T-helper 1 cell treated with Interleukin-12 subunit alpha and Interleukin-12 subunit beta and Interleukin-4 antibody, amounts not matched to agents 30 ng/mL and 1 ng/mL, for 36 hours (primary cell): Measurements from ENCODE around the gene CDC45. TPM values are rescaled to one million over a fixed set of nuclear protein-coding genes. Genes with fewer than 3 reads are reported as not detected.
"Not testable (repeated sequence)": the region's sequence is repeated elsewhere in the genome, so short reads cannot be mapped to it uniquely, and the experiment has no call there.

Experiments used
- intact Hi-C: fragments of 100-400 bp; cut with micrococcal nuclease; formaldehyde crosslinking; loops from one replicate; pipeline ENCODE4 v1.15.1; 2024
- total RNA-seq: library from RNA; stranded (reverse); gene quantifications from 2 replicates; pipeline ENCODE4 v1.2.3, GENCODE V29; 2022

The CDC45 gene, protein sequence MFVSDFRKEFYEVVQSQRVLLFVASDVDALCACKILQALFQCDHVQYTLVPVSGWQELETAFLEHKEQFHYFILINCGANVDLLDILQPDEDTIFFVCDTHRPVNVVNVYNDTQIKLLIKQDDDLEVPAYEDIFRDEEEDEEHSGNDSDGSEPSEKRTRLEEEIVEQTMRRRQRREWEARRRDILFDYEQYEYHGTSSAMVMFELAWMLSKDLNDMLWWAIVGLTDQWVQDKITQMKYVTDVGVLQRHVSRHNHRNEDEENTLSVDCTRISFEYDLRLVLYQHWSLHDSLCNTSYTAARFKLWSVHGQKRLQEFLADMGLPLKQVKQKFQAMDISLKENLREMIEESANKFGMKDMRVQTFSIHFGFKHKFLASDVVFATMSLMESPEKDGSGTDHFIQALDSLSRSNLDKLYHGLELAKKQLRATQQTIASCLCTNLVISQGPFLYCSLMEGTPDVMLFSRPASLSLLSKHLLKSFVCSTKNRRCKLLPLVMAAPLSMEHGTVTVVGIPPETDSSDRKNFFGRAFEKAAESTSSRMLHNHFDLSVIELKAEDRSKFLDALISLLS
- 58.2 and 61.0 TPM in 2 replicates for total RNA-seq

DNA sequence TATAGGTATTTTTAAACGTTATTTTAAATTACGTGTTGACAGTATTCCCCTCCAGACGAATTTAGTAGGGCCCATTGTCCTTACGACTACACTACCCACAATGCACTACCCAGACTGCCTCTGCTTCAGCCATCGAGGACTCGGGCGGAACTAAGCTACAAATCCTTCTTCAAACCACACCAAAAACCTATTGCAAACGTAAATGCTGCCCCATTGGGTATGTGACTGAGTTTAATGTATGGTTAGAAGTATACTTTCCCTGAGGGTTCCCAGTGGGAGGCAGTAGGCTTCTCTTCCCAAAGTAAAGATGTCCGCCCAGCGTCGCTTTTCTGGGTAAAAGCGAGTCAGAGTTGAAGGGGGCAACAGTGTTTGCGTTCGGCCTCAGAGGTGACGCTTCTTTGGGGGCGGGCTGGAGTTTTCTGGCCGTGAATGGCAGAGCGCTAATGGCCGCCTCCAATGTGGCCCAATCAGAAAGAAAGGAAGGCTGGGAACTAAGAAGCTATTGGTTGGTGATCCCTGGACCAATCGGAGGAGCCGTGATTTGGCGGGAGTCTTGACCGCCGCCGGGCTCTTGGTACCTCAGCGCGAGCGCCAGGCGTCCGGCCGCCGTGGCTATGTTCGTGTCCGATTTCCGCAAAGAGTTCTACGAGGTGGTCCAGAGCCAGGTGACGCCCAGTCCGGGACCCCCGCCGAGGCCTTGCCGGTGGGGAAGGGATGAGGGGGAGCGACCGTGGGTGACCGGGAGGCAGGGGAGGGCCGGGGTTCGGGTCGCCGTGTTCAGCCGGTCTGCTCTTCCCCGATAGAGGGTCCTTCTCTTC, at the start of gene CDC45:
Gene CDC45 (plus strand): TSS at position 566 of the 818 bp plus-strand sequence. CDS start 49 bp downstream, at position 615.
- intact Hi-C loops: loop anchor here (1.0 to 10.0 kb wide), 11 partner anchors 32 to 1223 kb away; partner anchors contain the start of genes C22orf39, CLTCL1, DGCR2 and ESS2

DNA sequence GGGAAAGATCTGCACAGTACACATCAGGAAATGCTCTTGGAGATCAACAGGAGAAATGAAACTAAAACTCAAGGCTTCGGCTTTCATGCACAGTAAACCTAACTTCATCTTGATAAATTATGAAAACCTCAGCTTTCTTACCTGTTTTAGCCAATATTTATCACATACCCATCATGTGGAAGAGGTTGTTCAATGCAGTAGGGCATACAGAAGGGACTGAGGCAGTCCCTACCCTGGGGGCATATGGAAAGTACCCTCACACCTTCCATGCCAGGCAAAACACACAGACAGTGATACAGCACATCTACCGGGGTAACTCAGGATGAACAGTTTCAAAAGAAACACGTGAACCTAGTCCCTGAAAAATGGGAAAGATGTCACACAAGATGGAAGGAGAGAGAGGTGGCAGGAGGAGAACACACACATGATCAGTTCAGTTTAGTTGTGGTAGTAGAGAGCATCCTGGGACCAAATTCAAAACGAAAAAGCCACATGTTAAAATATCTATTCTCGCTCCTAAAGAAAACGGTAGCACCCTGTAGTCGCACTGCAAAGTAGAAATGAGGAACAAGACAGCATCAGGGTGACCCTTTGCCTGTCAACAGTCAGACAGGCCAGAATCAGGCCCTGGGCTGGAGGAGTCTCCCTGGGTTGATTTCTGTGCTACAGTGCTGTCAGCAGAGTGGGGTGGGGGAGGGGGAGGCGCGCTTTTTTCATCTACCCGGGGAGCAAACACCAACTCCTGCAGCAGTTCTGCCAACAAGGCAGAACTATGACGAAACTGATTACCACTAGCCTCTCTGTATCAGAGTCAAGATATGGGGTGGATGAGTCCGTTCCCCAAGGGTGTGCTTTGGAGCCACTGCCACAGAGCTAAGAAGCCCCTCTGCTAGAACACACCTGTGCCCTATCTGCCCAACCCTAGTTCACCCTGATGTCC, 49.5 kb upstream of the CDC45 start:
- intact Hi-C loops: loop anchor here (1.0 to 5.0 kb wide), 4 partner anchors 11 to 427 kb away; partner anchors contain the start of genes CLTCL1 and DGCR2

DNA sequence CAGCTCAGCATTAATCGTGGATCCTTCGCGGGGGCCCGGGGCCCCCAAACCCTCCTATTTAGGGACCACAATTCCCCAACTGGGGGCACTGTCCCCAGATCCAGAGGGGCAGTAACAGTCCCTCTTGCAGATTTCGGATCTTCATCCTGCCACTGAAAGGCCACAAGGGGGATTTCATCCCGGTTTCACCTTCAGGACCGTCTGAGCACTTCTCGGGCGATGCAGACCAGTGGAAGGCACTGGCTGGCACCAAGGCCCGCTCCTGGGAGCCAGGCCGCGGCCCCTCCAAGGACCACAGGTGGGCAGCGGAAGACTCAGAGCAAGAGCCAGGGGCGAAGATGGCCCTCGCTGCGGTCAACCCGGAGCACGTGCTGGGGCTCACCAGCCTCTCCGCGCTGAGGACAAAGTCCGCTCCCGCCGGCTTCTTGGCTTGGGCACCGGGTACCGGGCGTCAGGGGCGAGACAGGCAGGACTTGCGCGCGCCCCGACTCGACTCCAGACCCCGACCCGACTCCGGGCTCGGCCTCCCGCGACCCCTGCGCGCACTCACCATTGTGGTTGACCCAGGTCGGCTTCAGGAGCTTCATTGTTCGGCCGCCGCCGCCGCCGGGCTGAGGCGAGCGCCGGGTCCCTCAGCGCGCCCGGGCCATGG, 48.7 kb upstream of the CDC45 start:
- intact Hi-C loops: loop anchor here (1.0 to 5.0 kb wide), 4 partner anchors 12 to 426 kb away; partner anchors contain the start of genes CLTCL1 and DGCR2

DNA sequence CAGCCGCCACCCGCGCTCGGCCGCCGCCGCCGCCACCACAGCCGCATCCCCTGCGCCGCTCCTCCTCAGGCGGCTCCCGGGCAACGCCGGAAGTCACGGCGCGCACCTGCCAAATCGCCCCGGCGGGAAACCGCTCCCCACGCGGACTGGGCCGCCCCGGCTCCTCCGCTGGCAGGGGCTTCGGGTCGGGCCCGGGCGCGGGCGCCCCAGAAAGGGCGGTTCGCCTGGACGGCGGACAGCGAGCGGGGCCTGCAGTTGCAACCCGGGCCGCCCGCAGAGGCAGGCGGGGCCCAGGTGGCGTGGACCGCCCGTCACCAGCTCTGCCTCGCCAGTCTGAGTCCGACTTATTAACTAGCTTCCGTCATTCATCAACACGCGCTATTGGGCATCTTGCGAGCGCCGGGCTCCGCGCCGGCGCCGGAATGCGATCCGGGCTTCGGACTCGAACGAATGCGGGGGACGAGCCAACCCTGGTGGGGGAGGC, 48.0 kb upstream of the CDC45 start, which contains the start of gene HIRA:
Gene HIRA (minus strand): TSS at position 85 of the 484 bp plus-strand sequence. CDS start 257 bp downstream, outside the sequence.
- intact Hi-C loops: loop anchor here (1.0 to 5.0 kb wide), 7 partner anchors 16 to 426 kb away; partner anchors contain the start of genes C22orf39, CDC45, CLTCL1 and DGCR2

DNA sequence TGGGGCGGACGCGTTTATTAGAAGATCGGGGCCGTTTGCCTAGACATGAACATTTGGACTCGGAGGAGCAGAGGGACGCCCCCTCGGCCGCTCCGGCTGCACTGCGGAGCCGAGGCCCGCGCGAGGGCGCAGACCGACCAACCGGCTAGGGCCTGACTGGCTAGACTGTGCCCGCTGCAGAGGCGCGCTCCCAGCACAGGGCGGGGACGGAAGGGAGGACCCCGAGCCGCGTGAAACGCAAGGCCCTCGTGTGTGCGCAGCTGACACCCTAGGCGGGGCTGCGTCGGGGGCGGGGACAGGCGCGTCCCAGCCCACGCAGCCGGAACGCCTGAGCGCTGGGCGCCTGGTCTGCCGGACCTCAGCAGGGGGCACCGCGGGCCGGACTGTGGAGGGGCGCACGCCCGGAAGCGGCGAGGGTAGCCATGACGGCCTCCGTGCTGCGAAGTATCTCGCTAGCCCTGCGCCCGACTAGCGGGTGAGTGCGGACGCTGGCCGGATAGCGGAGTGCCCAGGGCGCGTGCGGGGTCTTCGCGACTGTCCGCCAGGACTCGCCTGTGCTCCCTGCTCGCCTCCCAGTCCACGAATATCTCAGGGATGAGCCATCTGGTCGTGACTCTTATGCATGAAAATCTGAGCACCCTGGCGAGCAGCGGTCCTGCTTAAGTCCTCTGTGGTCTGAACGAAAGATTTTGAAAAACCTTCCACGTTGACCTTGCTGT, 47.4 kb upstream of the CDC45 start, which contains the start of gene MRPL40:
Gene MRPL40 (plus strand): TSS at position 413 of the 719 bp plus-strand sequence. CDS start 10 bp downstream, at position 423.
- intact Hi-C loops: loop anchor here (1.0 to 5.0 kb wide), 6 partner anchors 15 to 425 kb away; partner anchors contain the start of genes C22orf39, CDC45, DGCR2 and ESS2

DNA sequence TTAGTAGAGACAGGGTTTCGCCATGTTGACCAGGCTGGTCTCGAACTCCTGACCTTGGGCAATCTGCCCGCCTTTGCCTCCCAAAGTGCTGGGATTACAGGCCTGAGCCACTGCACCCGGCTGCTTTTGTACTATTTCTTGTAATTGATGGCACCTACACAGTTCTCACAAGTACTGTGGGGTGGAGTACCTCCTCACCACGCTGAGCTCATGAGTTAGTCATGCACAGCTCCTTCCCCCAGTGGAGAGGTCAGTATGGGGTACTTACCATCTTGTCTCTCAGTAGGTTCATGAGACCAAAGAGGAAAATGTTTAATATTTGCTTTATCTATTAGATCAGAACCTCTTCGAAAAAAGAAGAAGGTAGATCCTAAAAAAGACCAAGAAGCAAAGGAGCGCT, 45.3 kb upstream of the CDC45 start:
- intact Hi-C loops: loop anchor here (5.0 kb wide), 2 partner anchors 312 to 423 kb away; partner anchors contain the start of gene DGCR2

DNA sequence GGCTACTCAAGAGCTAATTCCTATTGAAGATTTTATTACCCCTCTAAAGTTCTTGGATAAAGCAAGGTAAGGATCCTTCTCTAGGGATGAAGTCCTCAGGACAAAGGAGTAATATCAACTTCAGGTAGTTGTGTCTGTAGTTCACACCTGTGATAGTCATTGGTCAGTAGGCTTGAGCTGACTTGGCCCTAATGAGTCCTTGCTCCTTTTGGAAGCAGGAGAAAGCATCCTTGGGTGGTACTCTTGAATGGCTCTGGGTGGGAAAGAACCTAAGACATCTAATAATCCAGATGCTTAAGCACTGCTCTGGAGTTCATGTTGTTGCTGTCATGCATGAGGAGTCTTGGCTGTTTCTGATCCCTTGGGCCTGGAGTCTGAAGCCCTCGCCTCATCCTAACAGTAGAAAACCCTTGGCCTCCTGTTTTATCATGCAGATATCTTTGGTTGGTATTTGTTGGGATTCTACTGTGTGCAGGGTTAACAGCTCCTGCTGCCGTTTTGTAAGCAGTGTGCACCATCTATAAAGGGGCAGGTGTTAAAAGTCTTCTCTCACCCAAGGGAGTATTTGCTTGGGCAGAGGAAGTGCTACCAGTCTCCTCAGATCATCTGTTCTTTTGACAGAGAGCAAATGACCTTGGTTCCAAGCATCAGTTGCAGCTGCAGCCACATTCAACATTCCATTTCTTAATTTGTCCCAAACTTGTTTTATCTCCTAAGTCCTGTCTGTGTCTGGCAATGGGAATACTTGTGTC, 44.7 kb upstream of the CDC45 start:
- intact Hi-C loops: loop anchor here (5.0 kb wide), 2 partner anchors 313 to 422 kb away; partner anchors contain the start of gene DGCR2

DNA sequence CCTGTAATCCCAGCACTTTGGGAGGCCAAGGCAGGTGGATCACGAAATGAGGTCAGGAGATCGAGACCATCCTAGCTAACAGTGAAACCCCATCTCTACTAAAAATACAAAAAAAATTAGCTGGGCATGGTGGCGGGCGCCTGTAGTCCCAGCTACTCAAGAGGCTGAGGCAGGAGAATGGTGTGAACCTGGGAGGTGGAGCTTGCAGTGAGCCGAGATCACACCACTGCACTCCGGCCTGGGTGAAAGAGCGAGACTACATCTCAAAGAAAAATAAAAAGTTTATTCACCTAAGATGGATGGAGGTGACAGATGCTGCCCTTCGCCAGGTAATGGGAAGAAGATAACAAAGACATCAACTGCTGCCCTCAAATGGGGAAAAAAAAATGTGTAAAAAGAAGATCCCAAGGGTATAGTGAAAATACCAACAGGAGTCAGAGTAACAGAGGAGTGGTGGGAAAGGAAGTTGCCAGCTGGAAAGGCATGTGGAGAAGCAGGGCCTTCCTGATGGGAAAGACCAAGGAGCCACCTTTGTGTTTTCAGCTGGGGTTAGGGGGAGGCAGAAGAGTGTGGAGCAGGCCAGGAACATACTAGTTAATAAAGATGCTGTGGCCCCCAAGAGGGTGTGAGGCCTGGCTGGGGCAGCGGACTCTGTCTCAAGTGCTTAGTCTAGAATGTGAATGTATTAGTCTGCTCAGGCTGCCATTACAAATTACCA, 43.1 kb upstream of the CDC45 start:
- intact Hi-C loops: not testable (repeated sequence)

DNA sequence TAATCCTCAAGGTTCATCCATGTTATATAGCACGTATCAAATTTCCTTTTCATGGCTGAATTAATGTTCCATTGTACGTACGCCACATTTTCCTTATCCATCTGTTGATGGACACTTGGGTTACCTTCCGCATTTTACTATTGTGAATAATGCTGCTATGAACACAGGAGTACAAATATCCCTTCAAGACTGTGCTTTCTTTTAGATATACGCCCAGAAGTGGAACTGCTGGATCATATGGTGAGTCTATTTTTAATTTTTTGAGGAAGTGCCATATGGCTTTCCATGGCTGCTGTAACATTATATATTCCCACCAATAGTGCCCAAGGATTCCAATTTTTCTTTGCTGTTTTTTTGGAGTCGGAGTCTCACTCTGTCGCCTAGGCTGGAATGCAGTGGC, 41.4 kb upstream of the CDC45 start:
- intact Hi-C loops: no loop called here

DNA sequence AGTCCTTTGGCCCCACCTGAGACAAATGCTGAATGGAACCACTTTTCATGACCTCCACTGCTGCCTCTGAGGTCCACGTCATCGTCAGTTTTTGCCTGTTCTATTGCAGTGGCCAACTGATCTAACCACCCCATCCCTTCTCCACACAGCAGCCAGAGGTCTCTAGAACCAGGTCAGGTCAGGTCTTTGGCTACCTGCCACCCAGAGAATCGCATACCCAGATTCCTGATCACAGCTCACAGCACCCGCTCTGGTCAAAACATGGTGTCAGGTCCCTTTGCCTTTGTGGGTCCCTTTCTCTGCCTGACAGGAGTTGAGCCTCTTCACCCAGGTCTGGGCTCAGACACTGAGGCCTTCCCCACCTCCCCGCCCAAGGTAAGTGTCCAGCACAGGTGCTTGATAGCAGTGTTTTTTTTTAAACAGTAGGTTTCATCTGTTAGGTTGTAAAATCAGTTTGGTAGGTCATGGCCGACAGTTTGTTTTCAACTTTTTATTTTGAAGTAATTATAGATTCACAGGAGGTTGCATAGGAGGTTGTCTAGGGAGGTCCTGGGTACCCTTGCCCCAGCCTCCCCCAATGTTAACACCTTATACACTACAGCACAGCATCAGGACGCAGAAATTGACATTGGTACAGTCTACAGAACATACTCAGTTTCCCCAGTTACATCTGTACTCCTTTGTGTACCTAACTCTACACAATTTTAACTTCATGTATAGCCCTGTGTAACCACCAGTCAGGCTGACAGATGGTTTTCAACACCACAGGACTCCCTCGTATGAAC, 39.1 kb upstream of the CDC45 start:
- intact Hi-C loops: no loop called here

DNA sequence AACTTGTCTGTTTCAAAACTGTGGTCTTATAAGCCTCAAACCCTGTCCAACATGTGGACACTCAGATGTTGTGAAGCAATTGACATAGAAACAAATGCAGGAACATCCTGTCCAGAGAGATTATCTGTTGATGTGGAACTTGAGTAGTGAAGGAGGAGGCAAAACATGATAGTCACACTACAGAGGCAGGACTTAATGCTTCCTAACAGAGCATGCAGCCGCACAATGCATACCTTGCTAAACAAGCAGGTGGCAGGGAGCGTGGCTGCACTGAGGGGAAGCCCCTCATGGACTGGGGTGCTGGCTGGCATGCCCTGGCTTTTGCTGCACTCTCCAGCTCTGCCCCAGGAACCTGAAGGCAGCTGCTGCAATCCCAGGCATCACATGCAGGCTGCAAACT, 37.6 kb upstream of the CDC45 start:
- intact Hi-C loops: no loop called here

DNA sequence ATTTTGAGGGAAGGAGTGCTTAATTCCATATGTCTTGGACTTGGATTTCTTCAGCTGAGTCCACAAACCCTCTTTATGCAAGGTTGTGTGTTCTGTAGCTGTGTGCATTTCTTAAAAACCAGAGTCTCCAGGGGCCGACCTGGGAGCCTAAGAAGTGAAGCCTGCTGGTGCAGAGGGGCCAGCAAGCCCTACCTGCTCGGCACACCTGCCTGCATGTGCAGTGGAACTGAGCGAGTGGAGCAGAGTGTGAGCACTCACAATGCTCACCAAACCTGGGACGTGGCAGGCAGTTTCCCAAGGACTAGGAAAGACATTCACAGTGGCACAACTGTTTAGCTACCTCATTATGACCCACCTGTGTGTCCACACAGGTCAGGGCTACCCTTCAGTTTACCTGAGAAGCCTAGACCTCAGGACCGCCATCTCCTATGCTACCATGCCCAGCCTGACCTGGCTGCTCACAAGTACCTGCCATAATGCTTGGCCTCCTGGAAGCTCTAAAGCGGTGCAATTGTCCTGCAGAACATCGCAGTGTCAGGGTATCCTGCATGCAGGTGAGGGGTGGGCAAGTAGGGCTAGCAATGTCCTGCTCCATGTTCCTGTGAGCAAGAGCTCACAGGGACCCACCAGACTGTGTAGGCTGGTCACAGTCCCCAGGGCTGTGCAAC, 36.0 kb upstream of the CDC45 start:
- intact Hi-C loops: no loop called here

DNA sequence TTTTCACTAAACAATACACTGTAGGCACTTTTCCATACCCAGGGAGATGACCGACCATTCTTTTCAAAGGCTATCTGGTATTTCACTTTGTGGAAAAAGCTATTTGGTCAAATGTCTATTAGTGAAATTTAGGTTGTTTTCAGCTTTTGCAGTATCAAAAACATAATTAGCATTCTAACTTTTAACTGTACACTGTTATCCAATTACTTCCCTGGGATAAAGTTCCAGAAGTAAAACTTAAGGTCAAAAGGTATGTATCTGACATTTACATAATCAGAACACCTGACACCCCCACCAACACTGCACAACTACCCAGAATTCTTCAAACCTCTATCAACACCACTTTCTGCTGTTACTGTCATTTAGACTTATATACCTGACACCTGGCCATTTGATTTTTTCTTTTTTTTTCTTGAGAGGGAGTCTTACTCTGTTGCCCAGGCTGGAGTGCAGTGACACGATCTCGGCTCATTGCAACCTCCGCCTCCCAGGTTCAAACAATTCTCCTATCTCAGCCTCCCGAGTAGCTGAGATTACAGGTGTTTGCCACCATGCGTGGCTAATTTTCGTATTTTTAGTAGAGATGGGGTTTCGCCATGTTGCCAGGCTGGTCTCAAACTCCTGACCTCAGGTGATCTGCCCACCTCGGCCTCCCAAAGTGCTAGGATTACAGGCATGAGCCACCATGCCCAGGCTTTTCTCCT, 34.3 kb upstream of the CDC45 start:
- intact Hi-C loops: not testable (repeated sequence)

DNA sequence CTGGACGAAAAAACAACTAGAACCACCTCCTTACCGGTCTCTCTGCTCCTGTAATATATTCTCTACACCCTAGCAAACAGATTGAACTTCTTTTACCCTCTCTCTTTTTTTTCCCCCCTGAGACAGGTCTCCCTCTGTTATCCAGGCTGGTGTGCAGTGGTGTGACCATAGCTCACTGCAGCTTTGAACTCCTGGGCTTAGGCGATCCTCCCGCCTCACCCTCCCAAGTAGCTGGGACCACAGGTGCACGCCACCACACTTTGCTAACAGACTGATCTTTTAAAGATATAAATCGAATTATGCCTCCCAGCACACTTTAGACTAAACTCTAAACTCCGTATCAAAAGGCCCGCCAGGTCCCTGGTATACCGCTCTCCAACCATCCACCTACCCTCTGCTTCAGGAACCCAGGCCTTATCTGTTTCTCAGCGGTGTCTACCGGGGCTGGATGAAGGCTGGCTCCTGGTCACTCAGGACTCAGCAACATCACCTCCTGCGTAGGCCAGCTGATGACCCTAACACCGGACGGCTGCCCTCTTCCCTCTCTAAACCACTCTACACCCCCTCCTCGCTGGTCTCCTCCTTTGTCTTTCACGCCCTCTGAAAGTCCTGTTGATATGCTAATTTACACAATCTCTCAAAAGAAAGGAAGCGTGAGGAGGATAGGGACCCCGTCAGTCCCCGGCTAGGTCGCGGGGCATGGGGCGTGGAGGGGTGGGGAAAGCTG, 33.0 kb upstream of the CDC45 start:
- intact Hi-C loops: loop anchor here (1.0 kb wide), 7 partner anchors 14 to 324 kb away; partner anchors contain the start of genes CDC45, CLTCL1, DGCR2 and ESS2
